Measurements from ENCODE around the gene DOCK6.

DOCK6 gene

DNA sequence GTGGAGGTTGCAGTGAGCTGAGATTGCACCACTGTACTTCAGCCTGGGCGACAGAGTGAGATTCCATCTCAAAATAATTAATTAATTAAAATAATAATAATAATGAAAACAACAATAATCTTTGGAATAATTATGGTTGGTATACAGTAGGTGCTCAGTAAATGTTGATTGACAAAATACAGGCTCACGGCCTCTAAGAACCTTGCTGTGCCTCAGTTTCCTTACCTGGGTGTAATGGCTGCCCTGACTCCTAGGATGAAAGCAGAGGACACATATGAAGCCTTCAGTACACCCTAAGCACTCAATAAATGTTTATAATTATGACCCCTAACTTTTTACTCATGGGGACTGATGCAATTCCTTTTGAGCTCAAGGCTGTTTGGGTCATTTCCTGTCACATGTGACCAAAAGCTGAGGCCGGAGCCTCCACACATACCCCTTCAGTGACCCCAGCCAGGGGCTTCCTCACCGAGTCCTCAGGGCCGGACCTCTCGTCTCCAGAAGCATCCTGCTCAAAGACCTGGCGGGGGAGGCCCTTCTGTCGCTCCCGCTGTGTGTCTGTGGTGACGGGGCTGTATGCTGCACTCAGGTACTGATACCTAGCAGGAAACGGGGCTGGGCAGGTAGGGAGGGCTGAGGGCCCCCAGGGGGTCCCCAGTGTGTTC lies 10.5 kb downstream of the DOCK6 start:
- no peak overlapping the region for H3K4me3 ChIP-seq (ENCODE audit: control insufficient read depth, low read depth, low read length)
- TF ChIP-seq, protein P1, sequence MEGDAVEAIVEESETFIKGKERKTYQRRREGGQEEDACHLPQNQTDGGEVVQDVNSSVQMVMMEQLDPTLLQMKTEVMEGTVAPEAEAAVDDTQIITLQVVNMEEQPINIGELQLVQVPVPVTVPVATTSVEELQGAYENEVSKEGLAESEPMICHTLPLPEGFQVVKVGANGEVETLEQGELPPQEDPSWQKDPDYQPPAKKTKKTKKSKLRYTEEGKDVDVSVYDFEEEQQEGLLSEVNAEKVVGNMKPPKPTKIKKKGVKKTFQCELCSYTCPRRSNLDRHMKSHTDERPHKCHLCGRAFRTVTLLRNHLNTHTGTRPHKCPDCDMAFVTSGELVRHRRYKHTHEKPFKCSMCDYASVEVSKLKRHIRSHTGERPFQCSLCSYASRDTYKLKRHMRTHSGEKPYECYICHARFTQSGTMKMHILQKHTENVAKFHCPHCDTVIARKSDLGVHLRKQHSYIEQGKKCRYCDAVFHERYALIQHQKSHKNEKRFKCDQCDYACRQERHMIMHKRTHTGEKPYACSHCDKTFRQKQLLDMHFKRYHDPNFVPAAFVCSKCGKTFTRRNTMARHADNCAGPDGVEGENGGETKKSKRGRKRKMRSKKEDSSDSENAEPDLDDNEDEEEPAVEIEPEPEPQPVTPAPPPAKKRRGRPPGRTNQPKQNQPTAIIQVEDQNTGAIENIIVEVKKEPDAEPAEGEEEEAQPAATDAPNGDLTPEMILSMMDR (IDR thresholded peaks at IDR 0.05; ENCODE audit: control insufficient read depth, insufficient read depth, low read depth, low read length, missing control alignments): no peak
- no peak for DNase-seq (ENCODE audit: low read depth)

DNA sequence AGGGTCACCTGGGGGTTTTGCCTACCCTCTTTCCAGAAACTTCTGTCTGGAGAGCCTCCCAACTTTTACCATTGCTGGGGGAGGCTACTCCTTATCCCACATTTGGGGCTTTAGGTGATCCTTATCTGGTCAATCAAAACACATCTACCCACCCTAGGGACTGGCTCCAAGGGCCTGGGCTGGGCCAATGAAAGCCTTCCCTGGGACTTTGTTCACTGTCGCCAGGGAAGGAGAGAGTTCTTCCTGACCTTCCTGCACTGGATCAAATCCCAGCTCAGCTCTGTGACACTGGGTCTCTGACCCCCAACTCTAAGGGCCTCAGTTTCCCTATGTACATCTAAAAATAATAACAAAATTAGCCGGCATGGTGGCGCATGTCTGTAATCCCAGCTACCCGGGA lies 11.1 kb downstream of the DOCK6 start:
- no peak overlapping the region for H3K4me3 ChIP-seq (ENCODE audit: control insufficient read depth, low read depth, low read length)
- TF ChIP-seq, protein P1 (IDR thresholded peaks at IDR 0.05; ENCODE audit: control insufficient read depth, insufficient read depth, low read depth, low read length, missing control alignments): no peak
- no peak for DNase-seq (ENCODE audit: low read depth)

DNA sequence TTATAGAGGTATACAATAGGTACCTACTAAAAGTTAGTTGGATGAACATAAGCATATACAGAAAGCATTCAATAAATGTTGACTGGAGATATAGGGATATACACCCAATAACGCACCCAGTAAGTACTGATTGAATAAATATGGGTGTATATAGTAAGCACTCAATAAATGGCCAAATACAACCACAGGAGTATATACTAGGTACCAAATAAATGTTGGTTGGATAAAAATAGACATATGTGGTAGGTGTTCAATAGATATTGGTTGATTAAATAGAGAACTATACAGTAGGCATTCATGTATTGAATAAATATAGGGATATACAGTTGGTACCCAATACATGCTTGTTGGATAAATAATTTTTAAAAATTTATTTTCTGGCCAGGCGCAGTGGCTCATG lies 13.5 kb downstream of the DOCK6 start:
- DNase-seq (ENCODE audit: low read depth): no peak
- no peak overlapping the region for H3K4me3 ChIP-seq (ENCODE audit: control insufficient read depth, low read depth, low read length)
- TF ChIP-seq, protein P1 (IDR thresholded peaks at IDR 0.05; ENCODE audit: control insufficient read depth, insufficient read depth, low read depth, low read length, missing control alignments): no peak

DNA sequence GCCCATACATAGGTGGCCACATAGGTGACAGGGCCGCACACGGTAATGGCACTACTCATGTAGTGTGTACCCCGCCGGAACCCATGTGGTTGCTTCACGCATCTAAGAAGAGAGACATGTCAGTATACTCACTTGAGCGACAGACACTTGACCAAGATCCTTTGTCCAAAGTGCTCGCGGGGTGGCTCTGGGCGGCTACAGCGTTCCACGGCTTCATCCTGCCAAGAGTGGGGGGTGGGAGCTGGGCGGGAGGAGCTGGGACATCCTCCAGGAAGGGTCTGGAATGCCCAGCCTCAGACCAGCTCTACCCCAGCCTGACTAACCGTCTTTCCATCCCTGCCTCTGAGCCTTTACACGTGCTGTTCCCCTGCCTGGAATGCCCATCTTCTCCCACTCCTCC lies 14.4 kb downstream of the DOCK6 start:
- H3K4me3 ChIP-seq (ENCODE audit: control insufficient read depth, low read depth, low read length): no peak overlapping the region
- no peak for DNase-seq (ENCODE audit: low read depth)
- TF ChIP-seq, protein P1 (IDR thresholded peaks at IDR 0.05; ENCODE audit: control insufficient read depth, insufficient read depth, low read depth, low read length, missing control alignments): no peak

DNA sequence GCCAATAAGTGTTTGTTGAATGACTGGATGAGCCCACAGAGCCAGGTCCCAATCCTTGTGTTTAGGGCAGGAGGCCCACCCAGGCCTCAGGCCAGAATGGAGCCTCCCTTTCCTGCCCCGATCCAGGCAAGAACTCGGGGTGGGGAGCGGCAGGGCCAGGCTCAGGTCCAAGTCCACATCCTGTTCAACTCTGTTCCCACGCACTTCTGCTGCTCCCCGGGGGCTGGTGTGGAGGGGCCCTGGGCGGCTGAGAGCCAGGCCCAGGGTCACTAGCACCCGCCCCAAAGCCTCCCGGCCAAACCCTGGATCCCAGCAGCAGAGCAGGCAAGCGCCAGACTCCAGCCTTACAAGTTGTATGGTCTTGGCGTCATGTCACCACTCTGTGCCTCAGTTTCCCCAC lies 14.9 kb downstream of the DOCK6 start:
- DNase-seq (ENCODE audit: low read depth): no peak
- H3K4me3 ChIP-seq (ENCODE audit: control insufficient read depth, low read depth, low read length): no peak overlapping the region
- TF ChIP-seq, protein P1 (IDR thresholded peaks at IDR 0.05; ENCODE audit: control insufficient read depth, insufficient read depth, low read depth, low read length, missing control alignments): no peak

DNA sequence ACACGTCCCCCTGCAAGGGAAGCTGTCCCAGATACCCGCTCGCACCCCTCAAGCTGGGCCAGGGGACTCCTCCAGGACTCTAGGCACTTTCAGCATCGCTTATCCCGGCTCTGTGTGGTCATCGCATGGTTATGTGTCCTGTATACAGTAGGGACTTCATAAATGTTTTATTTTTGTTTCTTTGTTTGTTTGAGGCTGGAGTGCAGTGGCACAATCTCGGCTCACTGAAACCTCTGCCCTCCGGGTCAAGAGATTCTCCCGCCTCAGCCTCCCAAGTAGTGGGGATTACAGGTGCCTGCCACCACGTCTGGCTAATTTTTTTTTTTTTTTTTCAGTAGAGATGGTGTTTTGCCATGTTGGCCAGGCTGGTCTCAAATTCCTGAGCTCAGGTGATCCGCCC lies 15.4 kb downstream of the DOCK6 start:
- H3K4me3 ChIP-seq (ENCODE audit: control insufficient read depth, low read depth, low read length): no peak overlapping the region
- TF ChIP-seq, protein P1 (IDR thresholded peaks at IDR 0.05; ENCODE audit: control insufficient read depth, insufficient read depth, low read depth, low read length, missing control alignments): no peak
- DNase-seq (ENCODE audit: low read depth): no peak
